Measurements from ENCODE around the gene ABT1.

DNA sequence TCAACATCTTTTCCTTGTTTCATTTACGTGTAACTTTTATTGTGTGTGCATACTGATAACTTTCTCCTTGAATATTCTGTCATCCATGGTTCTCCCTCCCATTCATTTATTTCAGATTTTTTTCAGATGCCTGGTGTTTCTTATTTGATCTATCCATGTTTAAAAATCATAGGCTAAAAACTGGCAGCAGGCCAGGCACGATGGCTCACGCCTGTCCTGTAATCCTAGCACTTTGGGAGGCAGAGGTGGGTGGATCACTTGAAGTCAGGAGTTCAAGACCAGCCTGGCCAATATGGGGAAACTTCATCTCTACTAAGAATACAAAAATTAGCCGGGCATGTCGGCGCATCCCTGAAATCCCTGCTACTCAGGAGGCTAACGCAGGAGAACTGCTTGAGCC lies 31.1 kb downstream of the ABT1 start:
- no peak for TF ChIP-seq EZH2 (IDR thresholded peaks at IDR 0.05; ENCODE audit: insufficient read depth, poor library complexity, severe bottlenecking)
- TF ChIP-seq EZH2phosphoT487 (IDR thresholded peaks at IDR 0.05; ENCODE audit: insufficient read depth, low read depth) = no peak

Measured in GM23248 (cell line).